ENCODE data around the gene MIEF2.
"Not testable (repeated sequence)": the region's sequence is repeated elsewhere in the genome, so short reads cannot be mapped to it uniquely, and the experiment has no call there.

The MIEF2 gene

DNA sequence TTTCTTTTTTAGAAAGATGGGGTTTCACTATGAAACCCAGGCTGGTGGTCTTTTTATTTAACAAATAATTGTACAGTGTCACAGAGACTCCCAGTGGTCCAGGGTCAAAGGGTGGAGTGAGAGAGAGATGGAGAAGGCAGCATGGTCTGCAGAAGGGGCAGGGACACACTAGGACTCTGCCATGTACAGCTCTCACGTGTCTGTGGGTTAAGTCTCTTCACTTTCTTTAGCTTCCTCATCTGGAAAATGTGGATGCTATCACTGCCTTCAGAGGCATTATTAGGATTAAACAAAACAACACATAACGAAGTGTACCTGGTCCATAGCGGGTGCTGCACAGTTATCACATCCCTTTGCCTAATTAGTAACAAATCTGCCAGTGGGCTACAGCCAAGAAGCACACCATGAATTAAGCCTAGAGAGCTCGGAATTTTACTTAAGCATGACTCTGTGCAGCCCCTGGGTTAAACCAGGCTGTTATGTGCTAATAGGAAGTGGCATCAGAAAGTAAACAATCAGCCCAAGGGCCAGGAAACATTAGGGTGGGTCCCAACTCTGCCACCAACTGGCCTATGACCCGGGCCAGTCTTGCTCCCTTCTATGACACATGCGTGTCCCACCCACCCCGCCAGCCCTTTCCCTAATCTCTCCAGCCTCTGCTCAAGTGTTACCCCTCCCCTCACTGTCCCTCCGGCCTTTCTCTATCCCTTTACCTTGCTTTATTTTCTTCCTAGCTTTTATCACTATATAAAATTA, 40.4 kb downstream of the MIEF2 start:
- DNase-seq, result no peak

DNA sequence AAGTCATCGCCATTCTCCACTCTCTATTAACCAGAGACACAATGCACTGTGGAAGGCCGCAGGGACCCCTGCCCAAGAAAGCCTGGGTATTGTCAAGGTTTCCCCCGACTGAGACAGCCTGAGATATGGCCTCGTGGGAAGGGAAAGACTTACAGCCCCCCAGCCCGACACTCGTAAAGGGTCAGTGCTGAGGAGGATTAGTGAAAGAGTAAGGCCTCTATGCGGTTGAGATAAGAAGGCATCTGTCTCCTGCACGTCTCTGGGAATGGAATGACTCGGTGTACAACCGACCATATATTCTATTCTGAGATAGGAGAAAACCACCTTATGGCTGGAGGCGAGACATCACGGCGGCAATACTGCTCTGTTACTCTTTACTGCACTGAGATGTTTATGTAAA, 42.7 kb downstream of the MIEF2 start:
- not testable (repeated sequence) for DNase-seq

- DNase-seq, result no peak
These were observed 48.7 kb downstream of the MIEF2 start for GRCh38 chr17:18309202-18309601.

- DNase-seq, result no peak
These were observed 53.7 kb downstream of the MIEF2 start for GRCh38 chr17:18314059-18314730.

GRCh38 chr17:18314731-18315561, 54.5 kb downstream of the MIEF2 start, which contains the start of the genes SMCR8 and TOP3A:
Gene SMCR8 (plus strand): TSS chr17:18315293. CDS start chr17:18315790, 497 bp downstream.
Gene TOP3A (minus strand): TSS chr17:18314994. CDS start chr17:18314778, 216 bp downstream.
- peak; percentile 92 for DNase-seq

- no peak for DNase-seq
These were observed 55.1 kb downstream of the MIEF2 start for GRCh38 chr17:18315562-18315922.

DNA sequence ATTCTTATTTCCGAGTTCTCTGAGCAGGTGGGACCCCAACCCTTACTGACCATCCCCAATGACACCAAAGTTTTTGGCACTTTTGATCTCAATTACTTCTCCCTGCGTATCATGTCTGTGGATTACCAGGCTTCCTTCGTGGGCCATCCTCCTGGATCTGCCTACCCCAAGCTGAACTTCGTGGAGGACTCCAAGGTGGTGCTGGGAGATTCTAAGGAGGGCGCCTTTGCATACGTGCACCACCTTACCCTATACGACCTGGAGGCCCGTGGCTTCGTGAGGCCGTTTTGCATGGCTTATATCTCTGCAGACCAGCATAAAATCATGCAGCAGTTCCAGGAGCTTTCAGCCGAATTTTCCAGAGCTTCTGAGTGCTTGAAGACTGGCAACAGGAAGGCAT, 55.5 kb downstream of the MIEF2 start:
- no peak for DNase-seq
